Esophagus muscularis mucosa (tissue), 4 donors: ENCODE measurements around the gene ATP5PO. TPM values are rescaled to one million over a fixed set of nuclear protein-coding genes. Genes with fewer than 3 reads are reported as not detected.

Source experiments
- DNase-seq: peaks from one replicate; pipeline ENCODE4 v3.0.0-alpha.2; 2017; ENCODE audit errors: extremely low spot score
- H3K27ac ChIP-seq, 4 donors: fragments of 200-600 bp; sonication (generic); replicated peaks in 1 of 4; 1 replicate in 3 of 4; 2 replicates in 1 of 4; pipeline ENCODE4 v1.5.1; 2016 to 2019; ENCODE audit warnings: mild to moderate bottlenecking in 1 of 4
- H3K27me3 ChIP-seq, 4 donors: fragments of 200-600 bp; sonication (generic); one replicate each; pipeline versions ENCODE4 v1.5.1 to v1.6.0; 2016 to 2019
- H3K36me3 ChIP-seq, 4 donors: fragments of 200-600 bp; sonication (generic); one replicate each; pipeline ENCODE4 v1.5.1; 2016 to 2019
- H3K4me1 ChIP-seq, 4 donors: fragments of 200-600 bp; sonication (generic); one replicate each; pipeline ENCODE4 v1.5.1; 2016 to 2019
- H3K4me3 ChIP-seq, 4 donors: fragments of 200-600 bp; sonication (generic); 1 replicate in 2 of 4; 2 replicates in 2 of 4; pipeline ENCODE4 v1.5.1; 2016 to 2019; ENCODE audit warnings: mild to moderate bottlenecking in 4 of 4, moderate library complexity in 1 of 4
- H3K9me3 ChIP-seq, 4 donors: fragments of 200-600 bp; sonication (generic); 1 replicate in 3 of 4; 2 replicates in 1 of 4; pipeline ENCODE4 v1.5.1; 2016 to 2019
- EP300 ChIP-seq: sonication (generic); formaldehyde crosslinking; IDR thresholded peaks from one replicate; pipeline ENCODE4 v1.6.1; 2017; ENCODE audit warnings: antibody characterized with exemption
- POLR2A ChIP-seq: fragments of 450-650 bp; IDR thresholded peaks from one replicate; pipeline ENCODE4 v1.6.1; 2017; ENCODE audit warnings: antibody characterized with exemption, moderate library complexity, mild to moderate bottlenecking, low read depth
- POLR2AphosphoS5 ChIP-seq, 2 donors: sonication (generic); formaldehyde crosslinking; IDR thresholded peaks; one replicate each; pipeline ENCODE4 v1.6.1; 2017; ENCODE audit warnings: antibody characterized with exemption in 2 of 2
- WGBS: methylation state at CpG from one replicate; pipeline ENCODE4 v1.1.5; 2018; 5-methylcytosine and 5-hydroxymethylcytosine counted together
- intact Hi-C: fragments of 100-400 bp; cut with DNase I; formaldehyde crosslinking; loops from one replicate; pipeline ENCODE4 v1.15.1; 2023
- total RNA-seq, 4 donors: library from RNA; depleted of rRNA; stranded (reverse); fragments of >200 nt; gene quantifications; one replicate each; pipeline versions ENCODE4 v1.1.0 to v1.2.1, GENCODE V29; 2016
- TF ChIP-seq, protein P1 (sequence below), 3 experiments: fragments of 200-600 bp in 2 of 3; fragments of 450-650 bp in 1 of 3; sonication (generic) in 2 of 3; IDR thresholded peaks; one replicate each; pipeline ENCODE4 v1.5.1; 2017 to 2019; ENCODE audit warnings: antibody characterized with exemption in 3 of 3, mild to moderate bottlenecking in 2 of 3, moderate library complexity in 1 of 3

ATP5PO gene
- total RNA-seq, 4 donors from 2014 or later = 130 to 289 (median 195) TPM

DNA sequence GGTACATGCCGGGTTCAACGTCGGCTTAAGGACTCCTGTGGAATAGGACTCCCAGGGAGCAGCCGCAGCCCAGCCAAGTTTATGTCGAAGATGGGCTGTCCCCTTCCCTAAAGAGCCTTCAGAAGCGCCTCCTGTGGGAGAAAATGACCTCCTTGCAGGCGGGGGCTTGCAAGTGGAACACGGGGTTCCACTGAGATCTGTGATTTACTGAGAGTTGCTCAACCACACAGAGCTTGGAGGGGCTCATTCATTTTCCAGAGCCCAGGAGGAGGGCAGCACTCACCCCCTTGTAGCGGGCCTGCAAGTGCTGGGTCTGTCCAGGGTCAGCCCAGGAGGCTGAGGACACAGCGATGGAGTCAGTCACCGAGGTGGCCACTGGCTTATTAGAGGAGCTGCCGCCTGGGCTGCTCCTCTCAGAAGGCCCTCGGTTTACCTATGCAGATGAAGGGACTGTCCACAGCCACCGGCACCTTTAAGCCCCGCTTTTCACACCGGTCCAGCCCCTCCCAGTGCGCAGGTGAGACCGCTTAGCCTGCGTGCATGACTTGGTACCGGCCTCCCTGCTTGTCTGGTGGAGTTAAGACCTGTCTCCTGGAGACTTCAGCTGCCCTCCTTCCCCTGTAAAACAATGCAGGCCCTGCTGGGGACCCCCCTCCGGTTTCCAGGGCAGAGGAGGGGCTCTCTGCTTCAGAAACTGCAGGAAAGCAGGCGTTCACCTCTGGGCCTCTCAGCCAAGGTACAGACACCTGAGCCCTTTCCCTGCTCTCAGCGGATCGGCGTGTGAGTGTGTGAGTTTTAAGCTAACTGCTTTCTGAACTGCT is 57.5 kb downstream of the ATP5PO start:
- H3K27me3 ChIP-seq = no peaks in the 10 kb centered on the region
- no peaks in the 10 kb centered on the region for H3K9me3 ChIP-seq
- DNase-seq = no peak
- H3K4me1 ChIP-seq = peaks cover 0 to 15% (median 3%) of the 10 kb centered on the region in 4 donors
- TF ChIP-seq POLR2A (no peak), POLR2AphosphoS5 (IDR thresholded peaks at IDR 0.05) (no peak), EP300 (no peak)
- TF ChIP-seq, protein P1, sequence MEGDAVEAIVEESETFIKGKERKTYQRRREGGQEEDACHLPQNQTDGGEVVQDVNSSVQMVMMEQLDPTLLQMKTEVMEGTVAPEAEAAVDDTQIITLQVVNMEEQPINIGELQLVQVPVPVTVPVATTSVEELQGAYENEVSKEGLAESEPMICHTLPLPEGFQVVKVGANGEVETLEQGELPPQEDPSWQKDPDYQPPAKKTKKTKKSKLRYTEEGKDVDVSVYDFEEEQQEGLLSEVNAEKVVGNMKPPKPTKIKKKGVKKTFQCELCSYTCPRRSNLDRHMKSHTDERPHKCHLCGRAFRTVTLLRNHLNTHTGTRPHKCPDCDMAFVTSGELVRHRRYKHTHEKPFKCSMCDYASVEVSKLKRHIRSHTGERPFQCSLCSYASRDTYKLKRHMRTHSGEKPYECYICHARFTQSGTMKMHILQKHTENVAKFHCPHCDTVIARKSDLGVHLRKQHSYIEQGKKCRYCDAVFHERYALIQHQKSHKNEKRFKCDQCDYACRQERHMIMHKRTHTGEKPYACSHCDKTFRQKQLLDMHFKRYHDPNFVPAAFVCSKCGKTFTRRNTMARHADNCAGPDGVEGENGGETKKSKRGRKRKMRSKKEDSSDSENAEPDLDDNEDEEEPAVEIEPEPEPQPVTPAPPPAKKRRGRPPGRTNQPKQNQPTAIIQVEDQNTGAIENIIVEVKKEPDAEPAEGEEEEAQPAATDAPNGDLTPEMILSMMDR (IDR thresholded peaks at IDR 0.05) = no peak
- WGBS = 94% methylated on average over 6 of the region's 25 CpGs
- H3K36me3 ChIP-seq = no peaks in the 10 kb centered on the region
- no peak overlapping the region for H3K4me3 ChIP-seq
- intact Hi-C loops = no loop called here
- H3K27ac ChIP-seq = no peak overlapping the region

DNA sequence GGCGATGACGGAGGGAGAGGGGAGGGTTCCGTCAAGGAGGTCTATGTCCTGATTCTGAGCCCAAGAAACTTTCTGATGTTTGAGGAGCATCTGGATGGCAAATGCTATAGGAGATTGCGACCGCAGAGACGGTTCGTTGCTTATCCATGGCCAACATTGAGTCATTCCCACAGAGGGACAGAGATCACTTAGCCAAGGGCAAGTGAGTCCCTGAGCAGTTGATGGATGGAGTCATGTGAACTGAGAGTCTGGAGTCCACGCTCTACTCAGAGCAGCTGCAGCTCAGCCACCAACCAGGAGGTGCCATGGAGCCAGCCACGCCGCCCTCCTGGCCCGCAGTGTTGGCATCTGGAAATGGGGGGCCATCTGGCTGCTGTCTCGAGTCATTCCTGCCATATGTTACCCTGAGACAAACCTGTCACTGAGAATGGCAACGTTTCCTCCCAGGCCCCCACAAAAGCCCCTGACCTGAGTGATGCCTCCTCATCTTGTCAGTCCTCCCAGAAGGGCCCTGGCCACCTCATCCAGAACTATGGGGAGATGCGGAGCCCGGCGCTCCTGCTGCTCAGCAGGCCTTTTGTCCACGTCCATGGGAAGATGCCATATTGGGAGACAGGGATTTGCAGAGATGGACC is 58.6 kb downstream of the ATP5PO start:
- no peaks in the 10 kb centered on the region for H3K27me3 ChIP-seq
- H3K36me3 ChIP-seq = no peaks in the 10 kb centered on the region
- H3K4me1 ChIP-seq = peaks cover 0 to 15% (median 3%) of the 10 kb centered on the region in 4 donors
- H3K9me3 ChIP-seq = no peaks in the 10 kb centered on the region
- intact Hi-C loops = no loop called here
- no peak overlapping the region for H3K4me3 ChIP-seq
- H3K27ac ChIP-seq = no peak overlapping the region
- TF ChIP-seq POLR2A (no peak), EP300 (no peak), POLR2AphosphoS5 (IDR thresholded peaks at IDR 0.05) (no peak)
- TF ChIP-seq, protein P1 (IDR thresholded peaks at IDR 0.05) = no peak
- DNase-seq = no peak
- 99% methylated on average over 12 of the region's 17 CpGs for WGBS

DNA sequence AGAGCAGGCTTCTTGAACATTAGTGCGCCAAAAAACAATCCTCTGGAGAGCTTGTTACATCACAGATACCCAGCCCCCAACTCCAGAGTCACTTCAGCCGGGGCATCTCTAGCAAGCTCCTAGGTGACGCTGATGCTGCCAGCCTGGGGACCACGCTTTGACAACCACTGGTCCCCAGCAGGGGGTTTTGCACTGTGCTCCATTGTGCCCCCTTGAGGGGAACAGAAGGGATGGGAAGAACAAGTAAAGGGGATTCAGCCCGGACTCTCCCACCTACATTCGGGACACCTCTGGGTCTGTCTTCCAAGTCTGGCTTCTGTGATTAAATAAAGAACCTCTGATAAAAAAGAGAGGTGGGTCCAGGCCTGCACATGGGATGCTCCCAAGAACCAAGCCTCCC is 60.4 kb downstream of the ATP5PO start:
- intact Hi-C loops = no loop called here
- H3K27ac ChIP-seq = no peak overlapping the region
- peaks cover 0 to 15% (median 3%) of the 10 kb centered on the region in 4 donors for H3K4me1 ChIP-seq
- H3K9me3 ChIP-seq = no peaks in the 10 kb centered on the region
- H3K4me3 ChIP-seq = no peak overlapping the region
- H3K36me3 ChIP-seq = no peaks in the 10 kb centered on the region
- no peaks in the 10 kb centered on the region for H3K27me3 ChIP-seq
- TF ChIP-seq, protein P1 (IDR thresholded peaks at IDR 0.05) = no peak
- TF ChIP-seq POLR2AphosphoS5 (IDR thresholded peaks at IDR 0.05) (no peak), POLR2A (no peak), EP300 (no peak)
- DNase-seq = no peak
- WGBS = 95% methylated on average over 6 of the region's 6 CpGs

DNA sequence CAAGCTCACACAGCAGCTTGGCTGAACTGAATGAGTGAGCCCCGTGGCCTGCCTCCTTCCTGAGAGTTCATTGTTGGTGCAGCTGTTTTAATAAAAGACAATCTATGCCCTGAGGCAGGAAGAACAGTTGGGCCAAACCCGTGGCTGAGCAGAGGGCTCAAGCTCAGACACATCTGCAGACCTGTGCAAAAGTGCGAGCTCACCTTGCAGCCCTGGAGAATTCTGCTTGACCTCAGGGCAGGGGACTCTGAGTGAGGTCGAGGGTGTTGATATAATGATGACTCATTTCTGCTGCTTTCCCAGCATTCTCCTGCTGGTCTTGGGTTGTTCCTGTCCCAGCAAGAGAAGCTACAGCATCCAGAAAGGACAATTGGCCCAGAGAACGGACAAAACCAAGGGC is 61.0 kb downstream of the ATP5PO start:
- Histone ChIP-seq H3K27ac (no peak overlapping the region), H3K27me3 (no peaks in the 10 kb centered on the region), H3K36me3 (no peaks in the 10 kb centered on the region), H3K9me3 (no peaks in the 10 kb centered on the region), H3K4me1 (peaks cover 0 to 15% (median 3%) of the 10 kb centered on the region in 4 donors), H3K4me3 (no peak overlapping the region)
- DNase-seq = no peak
- 78% methylated on average over 3 of the region's 5 CpGs for WGBS
- TF ChIP-seq EP300 = no peak
- TF ChIP-seq POLR2AphosphoS5 (IDR thresholded peaks at IDR 0.05) = no peak
- TF ChIP-seq, protein P1 (IDR thresholded peaks at IDR 0.05) = no peak
- no peak for TF ChIP-seq POLR2A
- intact Hi-C loops = no loop called here

Other genes starting within 250 kb of the ATP5PO start
- gene MRPS6, start 157.8 kb upstream of the ATP5PO start, total RNA-seq = 10 to 100 TPM; 19.5 to 44.0 (median 40.9) TPM
- 10 to 100 TPM in 3 of 4 donors, 1 to 10 TPM in 1; 7.3 to 15.4 (median 13.1) TPM for gene SLC5A3, start 157.8 kb upstream of the ATP5PO start, total RNA-seq